PFSK-1 (cell line): ENCODE results near the gene DNM3.
A peak's percentile ranks its signal among the peaks of the same experiment; 100 is the strongest.

Source experiments
- FOXP2 ChIP-seq: optimal IDR thresholded peaks from 2 replicates; pipeline ENCODE3; 2011; ENCODE audit warnings: borderline replicate concordance, control low read depth, inconsistent platforms; ENCODE audit not compliant: insufficient read depth; ENCODE audit errors: extremely low read length, extremely low read depth
- POLR2AphosphoS5 ChIP-seq: IDR thresholded peaks from 2 replicates; pipeline ENCODE4 v1.6.1; 2012; ENCODE audit warnings: low read depth, mild to moderate bottlenecking, control low read depth, low read length, moderate library complexity
- REST ChIP-seq, 2 experiments: IDR thresholded peaks; 2 replicates each; pipeline versions ENCODE4 v1.6.1 to v1.8.0; 2011 to 2012; ENCODE audit warnings: low read depth in 2 of 2, low read length in 2 of 2, control low read depth in 1 of 2, inconsistent platforms in 1 of 2, mild to moderate bottlenecking in 1 of 2, moderate library complexity in 1 of 2; ENCODE audit not compliant: insufficient read depth in 1 of 2
- SIN3A ChIP-seq: IDR thresholded peaks from 2 replicates; pipeline ENCODE4 v1.6.1; 2012; ENCODE audit warnings: mild to moderate bottlenecking, low read length, moderate library complexity, borderline replicate concordance; ENCODE audit not compliant: insufficient read depth
- TAF1 ChIP-seq: IDR thresholded peaks from 2 replicates; pipeline ENCODE4 v1.6.1; 2012; ENCODE audit warnings: low read length, control low read depth, borderline replicate concordance; ENCODE audit not compliant: insufficient read depth

DNM3 gene

GRCh38 chr1:171883849-171884248 is 42.6 kb downstream of the DNM3 start:
- TF ChIP-seq POLR2AphosphoS5 = no peak
- no peak for TF ChIP-seq TAF1
- no peak for TF ChIP-seq REST (IDR thresholded peaks at IDR 0.05; ENCODE audit: insufficient read depth in 1 of 2, low read depth in 2 of 2, low read length in 2 of 2)
- no peak for TF ChIP-seq SIN3A
- no peak for TF ChIP-seq FOXP2

- TF ChIP-seq POLR2AphosphoS5 (no peak), SIN3A (no peak)
Measured at GRCh38 chr1:171884475-171884874, 43.2 kb downstream of the DNM3 start.

GRCh38 chr1:171890131-171890530 is 48.8 kb downstream of the DNM3 start:
- TF ChIP-seq SIN3A (no peak), TAF1 (no peak), REST (IDR thresholded peaks at IDR 0.05; ENCODE audit: insufficient read depth in 1 of 2, low read depth in 2 of 2, low read length in 2 of 2) (no peak), FOXP2 (no peak), POLR2AphosphoS5 (no peak)

GRCh38 chr1:171896936-171897703 is 55.8 kb downstream of the DNM3 start:
- TF ChIP-seq FOXP2 = no peak
- TF ChIP-seq SIN3A = no peak
- no peak for TF ChIP-seq REST (IDR thresholded peaks at IDR 0.05; ENCODE audit: insufficient read depth in 1 of 2, low read depth in 2 of 2, low read length in 2 of 2)
- no peak for TF ChIP-seq POLR2AphosphoS5
- TF ChIP-seq TAF1 = no peak

- TF ChIP-seq SIN3A = no peak
- peak; percentile 83 for TF ChIP-seq FOXP2
- TF ChIP-seq TAF1 = peak; percentile 15; the same call in 1 of the 2 replicates
Measured at GRCh38 chr1:171898941-171899340, 57.6 kb downstream of the DNM3 start.

GRCh38 chr1:171899838-171900237 is 58.5 kb downstream of the DNM3 start:
- TF ChIP-seq TAF1 (no peak), POLR2AphosphoS5 (no peak), FOXP2 (no peak), SIN3A (no peak), REST (IDR thresholded peaks at IDR 0.05; ENCODE audit: insufficient read depth in 1 of 2, low read depth in 2 of 2, low read length in 2 of 2) (no peak)
